Measurements from ENCODE around the gene CATSPER1. TPM values are rescaled to one million over a fixed set of nuclear protein-coding genes. Genes with fewer than 3 reads are reported as not detected.

The CATSPER1 gene
- total and polyA plus RNA-seq, 2 of the 8 experiments (the other 6 are each of a cell fraction or from before 2014, with no cell fraction given) = not detected

DNA sequence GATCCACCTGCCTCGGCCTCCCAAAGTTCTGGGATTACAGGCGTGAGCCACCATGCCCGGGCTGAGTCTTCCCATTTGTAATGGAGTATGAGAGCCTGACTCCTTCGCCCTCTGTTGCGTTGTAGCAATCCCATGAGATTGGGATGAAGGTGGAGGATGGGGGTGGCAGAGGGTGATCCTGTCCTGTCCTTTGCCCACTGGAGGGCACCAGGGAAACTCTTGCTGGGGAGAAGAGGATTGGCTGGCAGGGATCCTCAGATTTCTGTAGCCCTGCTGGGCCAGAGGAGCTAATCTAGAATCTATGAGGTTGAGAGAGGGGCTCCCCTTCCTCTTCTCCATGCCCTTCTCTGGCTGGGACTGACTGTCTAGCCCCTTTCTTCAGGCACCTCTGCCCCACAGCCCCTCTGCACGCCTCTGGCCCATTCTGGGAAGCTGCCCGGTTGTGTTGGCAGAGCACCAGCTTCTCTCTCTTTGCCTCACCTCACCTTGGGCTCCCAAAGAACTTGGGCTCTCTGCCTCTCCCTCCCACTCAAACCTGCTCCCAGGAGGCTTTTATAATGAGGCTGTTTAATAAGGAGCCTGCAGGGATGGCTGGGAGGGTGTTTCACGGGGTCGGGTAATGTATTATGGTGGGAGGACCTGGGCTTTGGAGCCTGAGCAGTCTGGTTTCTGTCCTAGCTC, 9.5 kb upstream of the CATSPER1 start:
- Histone ChIP-seq H3K4ac (replicated peaks; ENCODE audit: insufficient read length, low read depth, low read length) (no peak overlapping the region), H3K27me3 (replicated peaks in 1 of 4; ENCODE audit: control insufficient read depth in 3 of 4, extremely low read depth in 1 of 4, insufficient read depth in 3 of 4, low read length in 3 of 4) (no peaks in the 10 kb centered on the region), H3K14ac (ENCODE audit: insufficient read length) (no peak overlapping the region), H2BK5ac (ENCODE audit: low read depth, low read length) (no peak overlapping the region), H4K91ac (replicated peaks; ENCODE audit: insufficient read length, low read length) (no peak overlapping the region), H2BK12ac (ENCODE audit: low read depth, low read length) (no peak overlapping the region), H3K79me1 (ENCODE audit: low read depth, low read length) (no peaks in the 10 kb centered on the region), H2BK20ac (ENCODE audit: low read length) (no peak overlapping the region), H4K8ac (ENCODE audit: extremely low read depth, insufficient read depth, low read length) (no peak overlapping the region), H3K36me3 (ENCODE audit: control insufficient read depth in 2 of 4, insufficient read depth in 4 of 4, low read length in 3 of 4) (no peaks in the 10 kb centered on the region), H4K5ac (ENCODE audit: insufficient read length, low read depth, low read length) (no peak overlapping the region), H2BK120ac (replicated peaks; ENCODE audit: low read depth, low read length) (no peak overlapping the region), H3K18ac (ENCODE audit: extremely low read depth, low read length) (no peak overlapping the region), H3K23me2 (ENCODE audit: low read depth, low read length) (0 out of 2 replicates have a peak, but pooled peaks cover 2% of the 10 kb centered on the region), H4K20me1 (replicated peaks in 1 of 2; ENCODE audit: control insufficient read depth in 1 of 2, insufficient read depth in 2 of 2, low read length in 2 of 2) (no peaks in the 10 kb centered on the region), H2BK15ac (ENCODE audit: low read length) (no peak overlapping the region), H3K4me3 (ENCODE audit: extremely low read depth in 1 of 4, insufficient read depth in 2 of 4, low read depth in 3 of 4, low read length in 4 of 4) (no peak overlapping the region), H3K27ac (ENCODE audit: low read depth, low read length) (no peak overlapping the region), H3K56ac (replicated peaks; ENCODE audit: insufficient read length, low read depth, low read length) (no peak overlapping the region), H3K9ac (replicated peaks in 1 of 4; ENCODE audit: extremely low read depth in 1 of 4, low read depth in 3 of 4, low read length in 3 of 4) (no peak overlapping the region), H3K4me2 (ENCODE audit: insufficient read depth in 1 of 2, low read depth in 2 of 2, low read length in 2 of 2) (no peak overlapping the region), H3K4me1 (replicated peaks in 1 of 4; ENCODE audit: control insufficient read depth in 3 of 4, insufficient read depth in 4 of 4, low read length in 3 of 4) (no peaks in the 10 kb centered on the region), H2AFZ (ENCODE audit: low read length) (no peak overlapping the region), H3K9me3 (ENCODE audit: insufficient read depth in 2 of 2, low read depth in 1 of 2, low read length in 1 of 2) (peaks cover 6 to 8% of the 10 kb centered on the region in 2 experiments), H2AK5ac (ENCODE audit: low read depth, low read length) (no peak overlapping the region), H3K79me2 (ENCODE audit: control insufficient read depth in 1 of 2, insufficient read depth in 2 of 2, low read length in 2 of 2) (no peaks in the 10 kb centered on the region), H3K23ac (ENCODE audit: insufficient read length) (no peak overlapping the region)
- FAIRE-seq = no peak
- no peak for TF ChIP-seq EP300 (IDR thresholded peaks at IDR 0.05; ENCODE audit: borderline replicate concordance in 1 of 2, low read depth in 2 of 2, low read length in 2 of 2)
- TF ChIP-seq, protein P1, sequence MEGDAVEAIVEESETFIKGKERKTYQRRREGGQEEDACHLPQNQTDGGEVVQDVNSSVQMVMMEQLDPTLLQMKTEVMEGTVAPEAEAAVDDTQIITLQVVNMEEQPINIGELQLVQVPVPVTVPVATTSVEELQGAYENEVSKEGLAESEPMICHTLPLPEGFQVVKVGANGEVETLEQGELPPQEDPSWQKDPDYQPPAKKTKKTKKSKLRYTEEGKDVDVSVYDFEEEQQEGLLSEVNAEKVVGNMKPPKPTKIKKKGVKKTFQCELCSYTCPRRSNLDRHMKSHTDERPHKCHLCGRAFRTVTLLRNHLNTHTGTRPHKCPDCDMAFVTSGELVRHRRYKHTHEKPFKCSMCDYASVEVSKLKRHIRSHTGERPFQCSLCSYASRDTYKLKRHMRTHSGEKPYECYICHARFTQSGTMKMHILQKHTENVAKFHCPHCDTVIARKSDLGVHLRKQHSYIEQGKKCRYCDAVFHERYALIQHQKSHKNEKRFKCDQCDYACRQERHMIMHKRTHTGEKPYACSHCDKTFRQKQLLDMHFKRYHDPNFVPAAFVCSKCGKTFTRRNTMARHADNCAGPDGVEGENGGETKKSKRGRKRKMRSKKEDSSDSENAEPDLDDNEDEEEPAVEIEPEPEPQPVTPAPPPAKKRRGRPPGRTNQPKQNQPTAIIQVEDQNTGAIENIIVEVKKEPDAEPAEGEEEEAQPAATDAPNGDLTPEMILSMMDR (IDR thresholded peaks at IDR 0.05; ENCODE audit: control extremely low read depth in 1 of 3, insufficient read depth in 1 of 3, low read depth in 1 of 3, low read length in 3 of 3) = no peak
- TF ChIP-seq, protein P2, sequence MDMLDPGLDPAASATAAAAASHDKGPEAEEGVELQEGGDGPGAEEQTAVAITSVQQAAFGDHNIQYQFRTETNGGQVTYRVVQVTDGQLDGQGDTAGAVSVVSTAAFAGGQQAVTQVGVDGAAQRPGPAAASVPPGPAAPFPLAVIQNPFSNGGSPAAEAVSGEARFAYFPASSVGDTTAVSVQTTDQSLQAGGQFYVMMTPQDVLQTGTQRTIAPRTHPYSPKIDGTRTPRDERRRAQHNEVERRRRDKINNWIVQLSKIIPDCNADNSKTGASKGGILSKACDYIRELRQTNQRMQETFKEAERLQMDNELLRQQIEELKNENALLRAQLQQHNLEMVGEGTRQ (IDR thresholded peaks at IDR 0.05; ENCODE audit: low read length) = no peak
- no peak for TF ChIP-seq ASH2L (IDR thresholded peaks at IDR 0.05; ENCODE audit: low read length)
- no peak for TF ChIP-seq KDM5A (IDR thresholded peaks at IDR 0.05; ENCODE audit: low read length)
- no peak for TF ChIP-seq JUND (IDR thresholded peaks at IDR 0.05; ENCODE audit: low read length)
- TF ChIP-seq SIN3A (conservative IDR thresholded peaks at IDR 0.05 in 1 of 2, IDR thresholded peaks at IDR 0.05 in 1 of 2; ENCODE audit: low read depth in 1 of 2, low read length in 2 of 2) = no peak
- TF ChIP-seq SUZ12 (IDR thresholded peaks at IDR 0.05; ENCODE audit: low read length) = no peak
- ChIA-PET CTCF (ENCODE audit: partially characterized antibody) (interaction anchor here (0.9 to 7.1 kb wide), 6 partner anchors 9 to 99 kb away, joined by 3 to 39 read pairs (median 4); no protein-coding TSS in a partner anchor), POLR2A (ENCODE audit: partially characterized antibody) (interaction anchor here (0.9 to 1.7 kb wide), 2 partner anchors 9 to 16 kb away, joined by 5 to 8 read pairs; partner anchors contain the start of gene SF3B2)
- 85% methylated on average over 9 of the region's 9 CpGs; no CpG with 5 or more reads in 1 of the 2 experiments for WGBS, 2 experiments (ENCODE audit: extremely low coverage in 1 of 2, insufficient coverage in 1 of 2, insufficient read length in 1 of 2, insufficient replicate concordance in 2 of 2, low coverage in 1 of 2, low lambda C conversion rate in 2 of 2, missing lambda C conversion rate in 1 of 2)
- DNase-seq (ENCODE audit: low read depth in 1 of 2, low spot score in 2 of 2) = no peak
